Heart left ventricle (tissue), 16 donors: ENCODE results near the gene ACYP1. TPM values are rescaled to one million over a fixed set of nuclear protein-coding genes. Genes with fewer than 3 reads are reported as not detected.
A peak's percentile ranks its signal among the peaks of the same experiment; 100 is the strongest.

Experiments
- ATAC-seq, 4 donors: fragments of 200-7000 bp; cut with Tn5 transposase; one replicate each; pipeline ENCODE4 v1.9.1; 2020 to 2022; ENCODE audit warnings: moderate library complexity in 4 of 4, mild to moderate bottlenecking in 3 of 4, moderate number of reproducible peaks in 1 of 4
- DNase-seq, 5 donors: peaks; one replicate each; pipeline ENCODE4 v3.0.0-alpha.2; 2020
- H3K27ac ChIP-seq, 12 donors: fragments of 200-600 bp; sonication (generic) in 4 of 12; one replicate each; pipeline versions ENCODE4 v1.5.0 to v1.8.0; 2016 to 2022; ENCODE audit warnings: mild to moderate bottlenecking in 2 of 12
- H3K27me3 ChIP-seq, 9 donors: fragments of 200-600 bp; sonication (generic) in 2 of 9; one replicate each; pipeline versions ENCODE4 v1.5.1 to v1.8.0; 2016 to 2022; ENCODE audit warnings: mild to moderate bottlenecking in 3 of 9
- H3K36me3 ChIP-seq, 9 donors: fragments of 200-600 bp; sonication (generic) in 2 of 9; one replicate each; pipeline versions ENCODE4 v1.5.0 to v1.8.0; 2018 to 2022; ENCODE audit warnings: mild to moderate bottlenecking in 2 of 9
- H3K4me1 ChIP-seq, 12 donors: fragments of 200-600 bp; sonication (generic) in 4 of 12; one replicate each; pipeline versions ENCODE4 v1.5.0 to v1.8.0; 2016 to 2022; ENCODE audit warnings: mild to moderate bottlenecking in 3 of 12
- H3K4me3 ChIP-seq, 12 donors: fragments of 200-600 bp; sonication (generic) in 4 of 12; one replicate each; pipeline versions ENCODE4 v1.5.0 to v1.8.0; 2017 to 2022; ENCODE audit warnings: mild to moderate bottlenecking in 9 of 12, moderate library complexity in 4 of 12
- H3K9me3 ChIP-seq, 12 donors: fragments of 200-600 bp; sonication (generic) in 4 of 12; one replicate each; pipeline versions ENCODE4 v1.5.0 to v1.8.0; 2016 to 2022; ENCODE audit warnings: mild to moderate bottlenecking in 1 of 12
- CTCF ChIP-seq, 12 donors: fragments of 200-600 bp; sonication (generic) in 4 of 12; IDR thresholded peaks; one replicate each; pipeline versions ENCODE4 v1.5.0 to v1.8.0; 2018 to 2022; ENCODE audit warnings: antibody characterized with exemption in 12 of 12, mild to moderate bottlenecking in 5 of 12
- POLR2A ChIP-seq, 2 donors: fragments of 450-650 bp; IDR thresholded peaks; one replicate each; pipeline ENCODE4 v1.6.1; 2017; ENCODE audit warnings: antibody characterized with exemption in 2 of 2, mild to moderate bottlenecking in 2 of 2, moderate library complexity in 2 of 2
- WGBS, 4 donors: extraction: QIAGEN DNeasy Blood & Tissue Kit in 2 of 4; methylation state at CpG; one replicate each; pipeline versions ENCODE4 v1.1.5 to v1.1.7; 2013 to 2018; 5-methylcytosine and 5-hydroxymethylcytosine counted together
- intact Hi-C, 10 donors: fragments of 100-400 bp; cut with DNase I; formaldehyde crosslinking; loops; one replicate each; pipeline versions ENCODE4 v1.11.1 to v1.14.2; 2022
- polyA plus RNA-seq, 2 donors: library from polyadenylated mRNA; stranded (reverse); fragments of 200-250 nt; gene quantifications; one replicate each; pipeline ENCODE4 v1.2.3, GENCODE V29; 2013
- total RNA-seq, 9 donors: library from RNA; depleted of rRNA in 2 of 9; stranded (reverse); fragments of >200 nt in 2 of 9; fragmentation: NEBNext Ultra II Directional in 3 of 9; extraction: Animal tissue kit (Norgen Biotek cat#: 25700) in 3 of 9; gene quantifications; one replicate each; pipeline versions ENCODE4 v1.1.0 to v1.2.4, GENCODE V29; 2016 to 2023
- donor health status: ischemic (EF 13 %, LVEDD 7.1; RV severe dilation, severe dysfunction).
- donor health status: healthy with polysubstance abuse.
- donor health status: DM: no; HTN: yes; CAD: no.
- donor health status: DM: no; HTN: no; CAD: no.
- donor health status: ischemic (EF 25% LVEDD 6.9; RV normal size, moderate dysfunction).
- donor health status: ischemic (EF 25% LVEDD 5.7; RV mildly dilated, moderate dysfunction).
- donor health status: healthy.
- donor health status: DM: yes; HTN: yes; CAD: no.
- donor health status: ischemic (EF 35%, LVEDD 5.7; RV mildly dilated, moderate dysfunction).
- donor health status: nonischemic (EF 11% LVEDD 7.7; RV severe dilation, severe dysfunction).
- donor health status: DM: yes; HTN: yes; CAD: no.
- donor health status: PGD.
- donor health status: ischemic (EF 29% LVEDD 5.4; RV normal size, mild dysfunction).
- donor health status: nonischemic (EF 23%, LVEDD 6.1; RV moderate dilation, normal function).

ACYP1 gene
- total and polyA plus RNA-seq, 11 donors = 6.7 to 20.0 (median 11.4) TPM

- no peak for ATAC-seq
- no peak overlapping the region for H3K27ac ChIP-seq
- H3K4me3 ChIP-seq = no peak overlapping the region
- TF ChIP-seq POLR2A (IDR thresholded peaks at IDR 0.05) = no peak
- TF ChIP-seq CTCF (IDR thresholded peaks at IDR 0.05) = no peak
- H3K27me3 ChIP-seq = no peaks in the 10 kb centered on the region
- DNase-seq = no peak
- peaks cover 0 to 100% (median 64%) of the 10 kb centered on the region in 9 donors for H3K36me3 ChIP-seq
- WGBS, 4 donors = 96 to 99% (median 98%) methylated on average over 2 of the region's 2 CpGs
- intact Hi-C loops = no loop called here
- H3K9me3 ChIP-seq = no peaks in the 10 kb centered on the region
- H3K4me1 ChIP-seq = peaks cover 0 to 6% (median 0%) of the 10 kb centered on the region in 12 donors
Measured at GRCh38 chr14:75025876-75026275, 37.9 kb downstream of the ACYP1 start.

GRCh38 chr14:75025082-75025481, 38.7 kb downstream of the ACYP1 start:
- DNase-seq = no peak
- Histone ChIP-seq H3K4me1 (peaks cover 0 to 6% (median 0%) of the 10 kb centered on the region in 12 donors), H3K27ac (peak overlapping the region in 1 of 12 donors; percentile 2), H3K9me3 (no peaks in the 10 kb centered on the region), H3K27me3 (no peaks in the 10 kb centered on the region), H3K4me3 (no peak overlapping the region), H3K36me3 (peaks cover 0 to 100% (median 64%) of the 10 kb centered on the region in 9 donors)
- no peak for TF ChIP-seq POLR2A (IDR thresholded peaks at IDR 0.05)
- TF ChIP-seq CTCF (IDR thresholded peaks at IDR 0.05) = no peak
- intact Hi-C loops = no loop called here
- 58 to 62% (median 60%) methylated on average over 4 of the region's 4 CpGs for WGBS, 4 donors
- peak in 3 of 4 donors; percentile 34 to 53 (median 45) for ATAC-seq

- DNase-seq (no peak), ATAC-seq (no peak)
- H3K36me3 ChIP-seq = peaks cover 4 to 100% (median 69%) of the 10 kb centered on the region in 9 donors
- H3K4me3 ChIP-seq = no peak overlapping the region
- H3K27me3 ChIP-seq = no peaks in the 10 kb centered on the region
- TF ChIP-seq CTCF (IDR thresholded peaks at IDR 0.05) (no peak), POLR2A (IDR thresholded peaks at IDR 0.05) (no peak)
- intact Hi-C loops = no loop called here
- no peaks in the 10 kb centered on the region for H3K9me3 ChIP-seq
- WGBS, 4 donors = 91 to 100% (median 96%) methylated on average over 1 of the region's 1 CpG
- peaks cover 0 to 6% (median 0%) of the 10 kb centered on the region in 12 donors for H3K4me1 ChIP-seq
- peak overlapping the region in 3 of 12 donors; percentile 1 to 36 (median 21) for H3K27ac ChIP-seq
Measured at GRCh38 chr14:75023108-75023507, 40.7 kb downstream of the ACYP1 start.

GRCh38 chr14:75022655-75023054, 41.2 kb downstream of the ACYP1 start:
- Histone ChIP-seq H3K27me3 (no peaks in the 10 kb centered on the region), H3K4me3 (no peak overlapping the region), H3K4me1 (peaks cover 0 to 6% (median 0%) of the 10 kb centered on the region in 12 donors), H3K9me3 (no peaks in the 10 kb centered on the region), H3K36me3 (peaks cover 4 to 100% (median 69%) of the 10 kb centered on the region in 9 donors), H3K27ac (peak overlapping the region in 3 of 12 donors; percentile 1 to 44 (median 36))
- ATAC-seq (peak; percentile 82 to 98 (median 96)), DNase-seq (peak in 4 of 5 donors; percentile 26 to 84 (median 54))
- TF ChIP-seq CTCF (IDR thresholded peaks at IDR 0.05) (peak in 10 of 12 donors; percentile 11 to 46 (median 35)), POLR2A (IDR thresholded peaks at IDR 0.05) (no peak)
- 62 to 76% (median 68%) methylated on average over 8 of the region's 8 CpGs for WGBS, 4 donors
- intact Hi-C loops = no loop called here
